Femur (tissue), 1 donor: Measurements from ENCODE around the gene ABCB10.
"Not testable (repeated sequence)": the region's sequence is repeated elsewhere in the genome, so short reads cannot be mapped to it uniquely, and the experiment has no call there.

Experiments
- DNase-seq: peaks from one replicate; pipeline ENCODE4 v3.0.0-alpha.2; 2017

ABCB10 gene

GRCh38 chr1:229570891-229571516 is 12.5 kb upstream of the ABCB10 start:
- DNase-seq, result no peak

GRCh38 chr1:229570305-229570704 is 11.8 kb upstream of the ABCB10 start:
- no peak for DNase-seq

GRCh38 chr1:229567109-229567868 is 8.8 kb upstream of the ABCB10 start:
- DNase-seq, result no peak

GRCh38 chr1:229563701-229564100 is 5.2 kb upstream of the ABCB10 start:
- no peak for DNase-seq

GRCh38 chr1:229563241-229563640 is 4.7 kb upstream of the ABCB10 start:
- DNase-seq, result no peak

- DNase-seq, result no peak
These were observed 4.2 kb upstream of the ABCB10 start for GRCh38 chr1:229562686-229563085.

- no peak for DNase-seq
These were observed 2.6 kb upstream of the ABCB10 start for GRCh38 chr1:229561141-229561540.

- not testable (repeated sequence) for DNase-seq
These were observed 1.6 kb upstream of the ABCB10 start for GRCh38 chr1:229560124-229560523.

GRCh38 chr1:229559336-229559801 is 862 bp upstream of the ABCB10 start:
- not testable (repeated sequence) for DNase-seq

- peak; percentile 46 for DNase-seq
These were observed 543 bp downstream of the ABCB10 start for GRCh38 chr1:229557913-229558414.

GRCh38 chr1:229557200-229557850 is 1.2 kb downstream of the ABCB10 start:
- DNase-seq, result no peak

GRCh38 chr1:229554886-229555621 is 3.5 kb downstream of the ABCB10 start:
- no peak for DNase-seq

- DNase-seq, result no peak
These were observed 4.8 kb downstream of the ABCB10 start for GRCh38 chr1:229553621-229554130.

- DNase-seq, result no peak
These were observed 5.8 kb downstream of the ABCB10 start for GRCh38 chr1:229552732-229553131.

GRCh38 chr1:229550812-229551567 is 7.5 kb downstream of the ABCB10 start:
- DNase-seq, result no peak

- DNase-seq, result no peak
These were observed 11.0 kb downstream of the ABCB10 start for GRCh38 chr1:229547542-229547941.

- no peak for DNase-seq
These were observed 13.9 kb downstream of the ABCB10 start for GRCh38 chr1:229544587-229544986.

- no peak for DNase-seq
These were observed 18.5 kb downstream of the ABCB10 start for GRCh38 chr1:229539863-229540506.

- no peak for DNase-seq
These were observed 19.6 kb downstream of the ABCB10 start for GRCh38 chr1:229538945-229539344.

GRCh38 chr1:229537894-229538293 is 20.6 kb downstream of the ABCB10 start:
- DNase-seq, result no peak

GRCh38 chr1:229536982-229537381 is 21.5 kb downstream of the ABCB10 start:
- no peak for DNase-seq
